ENCODE results near the gene ATP6AP1. TPM values are rescaled to one million over a fixed set of nuclear protein-coding genes. Genes with fewer than 3 reads are reported as not detected.

ATP6AP1 gene
- total and polyA plus RNA-seq, 2 of the 13 experiments (the other 11 are each of a cell fraction or from before 2014, with no cell fraction given), result 56.7 to 110 TPM

GRCh38 chrX:154401045-154401799 is 27.3 kb upstream of the ATP6AP1 start (continued):
- TF ChIP-seq ZNF556 (CRISPR knock-in tag; IDR thresholded peaks at IDR 0.05; ENCODE audit: borderline replicate concordance) (no peak), ZMYM3 (CRISPR knock-in tag; IDR thresholded peaks at IDR 0.05) (no peak), SP140L (CRISPR knock-in tag; IDR thresholded peaks at IDR 0.05; ENCODE audit: borderline replicate concordance) (no peak), ZNF577 (CRISPR knock-in tag; IDR thresholded peaks at IDR 0.05; ENCODE audit: borderline replicate concordance, low read depth) (no peak), SMAD1 (CRISPR knock-in tag; IDR thresholded peaks at IDR 0.05; ENCODE audit: borderline replicate concordance, low read depth) (no peak), HDAC6 (IDR thresholded peaks at IDR 0.05; ENCODE audit: low read depth, low read length) (no peak), CREB1 (IDR thresholded peaks at IDR 0.05) (no peak), CREB1 (CRISPR knock-in tag; IDR thresholded peaks at IDR 0.05) (no peak), SSRP1 (CRISPR knock-in tag; IDR thresholded peaks at IDR 0.05) (peak; percentile 97), ZNF329 (CRISPR knock-in tag; IDR thresholded peaks at IDR 0.05; ENCODE audit: low read depth) (no peak), AHDC1 (CRISPR knock-in tag; IDR thresholded peaks at IDR 0.05; ENCODE audit: borderline replicate concordance) (no peak), MAX (IDR thresholded peaks at IDR 0.05) (peak; percentile 77), TARDBP (CRISPR knock-in tag; IDR thresholded peaks at IDR 0.05) (no peak), ZNF337 (CRISPR knock-in tag; IDR thresholded peaks at IDR 0.05; ENCODE audit: borderline replicate concordance, low read depth) (no peak), SKI (IDR thresholded peaks at IDR 0.05; ENCODE audit: partially characterized antibody) (no peak), ZBTB39 (CRISPR knock-in tag; IDR thresholded peaks at IDR 0.05) (no peak), ZNF687 (CRISPR knock-in tag; IDR thresholded peaks at IDR 0.05) (peak; percentile 67)
